ENCODE data around the gene TMEM201. TPM values are rescaled to one million over a fixed set of nuclear protein-coding genes. Genes with fewer than 3 reads are reported as not detected.
A peak's percentile ranks its signal among the peaks of the same experiment; 100 is the strongest.

The TMEM201 gene
- total and polyA plus RNA-seq, 2 of the 13 experiments (the other 11 are each of a cell fraction or from before 2014, with no cell fraction given): 1.5 to 8.2 TPM

DNA sequence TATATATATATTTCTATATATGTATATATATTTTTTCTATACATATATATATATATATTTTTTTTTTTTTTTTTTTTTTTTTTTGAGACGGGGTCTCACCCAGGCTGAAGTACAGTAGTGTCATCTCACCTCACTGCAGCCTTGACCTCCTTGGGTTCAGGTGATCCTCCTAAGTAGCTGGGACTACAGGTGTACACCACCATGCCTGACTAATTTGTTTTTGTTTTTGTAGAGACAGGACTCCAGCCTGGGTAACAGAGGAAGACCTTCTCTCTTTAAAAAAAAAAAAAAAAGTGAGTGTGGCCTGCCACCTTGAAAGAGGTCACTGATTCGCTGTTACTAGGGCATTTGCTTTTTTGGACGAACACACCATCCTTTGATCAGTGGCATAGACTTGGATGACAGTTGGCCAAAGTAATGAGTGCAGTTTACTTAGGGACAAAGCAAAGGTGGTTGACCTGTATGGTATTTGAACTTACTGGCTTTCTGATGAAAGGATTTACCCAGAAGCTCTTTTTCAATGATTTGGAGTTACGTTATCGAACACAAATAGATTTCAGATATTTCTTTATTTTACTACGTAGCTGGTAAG is 38.7 kb upstream of the TMEM201 start (continued):
- TF ChIP-seq, protein P1, sequence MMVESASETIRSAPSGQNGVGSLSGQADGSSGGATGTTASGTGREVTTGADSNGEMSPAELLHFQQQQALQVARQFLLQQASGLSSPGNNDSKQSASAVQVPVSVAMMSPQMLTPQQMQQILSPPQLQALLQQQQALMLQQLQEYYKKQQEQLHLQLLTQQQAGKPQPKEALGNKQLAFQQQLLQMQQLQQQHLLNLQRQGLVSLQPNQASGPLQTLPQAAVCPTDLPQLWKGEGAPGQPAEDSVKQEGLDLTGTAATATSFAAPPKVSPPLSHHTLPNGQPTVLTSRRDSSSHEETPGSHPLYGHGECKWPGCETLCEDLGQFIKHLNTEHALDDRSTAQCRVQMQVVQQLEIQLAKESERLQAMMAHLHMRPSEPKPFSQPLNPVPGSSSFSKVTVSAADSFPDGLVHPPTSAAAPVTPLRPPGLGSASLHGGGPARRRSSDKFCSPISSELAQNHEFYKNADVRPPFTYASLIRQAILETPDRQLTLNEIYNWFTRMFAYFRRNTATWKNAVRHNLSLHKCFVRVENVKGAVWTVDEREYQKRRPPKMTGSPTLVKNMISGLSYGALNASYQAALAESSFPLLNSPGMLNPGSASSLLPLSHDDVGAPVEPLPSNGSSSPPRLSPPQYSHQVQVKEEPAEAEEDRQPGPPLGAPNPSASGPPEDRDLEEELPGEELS (CRISPR knock-in tag; IDR thresholded peaks at IDR 0.05): peak; percentile 94
- TF ChIP-seq, protein P2, sequence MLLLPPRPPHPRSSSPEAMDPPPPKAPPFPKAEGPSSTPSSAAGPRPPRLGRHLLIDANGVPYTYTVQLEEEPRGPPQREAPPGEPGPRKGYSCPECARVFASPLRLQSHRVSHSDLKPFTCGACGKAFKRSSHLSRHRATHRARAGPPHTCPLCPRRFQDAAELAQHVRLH (CRISPR knock-in tag; IDR thresholded peaks at IDR 0.05; ENCODE audit: borderline replicate concordance, low read depth): 0 out of 2 replicates have a peak, but pooled peaks have one; percentile 43
- TF ChIP-seq IKZF1 (IDR thresholded peaks at IDR 0.05) (no peak), ZNF737 (CRISPR knock-in tag; IDR thresholded peaks at IDR 0.05; ENCODE audit: borderline replicate concordance) (no peak), ZNF790 (CRISPR knock-in tag; IDR thresholded peaks at IDR 0.05; ENCODE audit: borderline replicate concordance) (no peak), NKX3-1 (CRISPR knock-in tag; IDR thresholded peaks at IDR 0.05) (peak; percentile 75; the same call in 1 of the 2 replicates), ZNF34 (CRISPR knock-in tag; IDR thresholded peaks at IDR 0.05; ENCODE audit: borderline replicate concordance) (0 out of 2 replicates have a peak, but pooled peaks have one; percentile 37), ZSCAN29 (CRISPR knock-in tag; conservative IDR thresholded peaks at IDR 0.05) (0 out of 2 replicates have a peak, but pooled peaks have one; percentile 49), HDAC2 (CRISPR knock-in tag; IDR thresholded peaks at IDR 0.05) (peak; percentile 99), TCF12 (IDR thresholded peaks at IDR 0.05) (no peak), TCF12 (CRISPR knock-in tag; IDR thresholded peaks at IDR 0.05) (peak; percentile 78; the same call in 1 of the 2 replicates), EHMT2 (IDR thresholded peaks at IDR 0.05; ENCODE audit: borderline replicate concordance, low read depth, low read length) (peak; percentile 55; the same call in 1 of the 2 replicates), MBNL3 (CRISPR knock-in tag; conservative IDR thresholded peaks at IDR 0.05) (no peak), NR1H2 (CRISPR knock-in tag; IDR thresholded peaks at IDR 0.05; ENCODE audit: borderline replicate concordance, low read depth) (no peak), HMG20A (CRISPR knock-in tag; IDR thresholded peaks at IDR 0.05; ENCODE audit: borderline replicate concordance) (peak; percentile 98), ZNF615 (CRISPR knock-in tag; IDR thresholded peaks at IDR 0.05; ENCODE audit: borderline replicate concordance) (no peak), HOXA5 (CRISPR knock-in tag; IDR thresholded peaks at IDR 0.05) (0 out of 2 replicates have a peak, but pooled peaks have one; percentile 55), ZFP36L1 (CRISPR knock-in tag; IDR thresholded peaks at IDR 0.05) (no peak), RFXAP (CRISPR knock-in tag; IDR thresholded peaks at IDR 0.05; ENCODE audit: borderline replicate concordance) (peak; percentile 99), ELF3 (CRISPR knock-in tag; IDR thresholded peaks at IDR 0.05) (peak; percentile 86), ATF7 (IDR thresholded peaks at IDR 0.05) (no peak), ATF7 (CRISPR knock-in tag; IDR thresholded peaks at IDR 0.05) (peak; percentile 54; the same call in 1 of the 2 replicates), KLF13 (CRISPR knock-in tag; IDR thresholded peaks at IDR 0.05) (no peak), REPIN1 (CRISPR knock-in tag; IDR thresholded peaks at IDR 0.05; ENCODE audit: borderline replicate concordance, low read depth) (peak; percentile 88; the same call in 1 of the 2 replicates), RFX5 (IDR thresholded peaks at IDR 0.05; ENCODE audit: low read depth, low read length) (peak; percentile 77; the same call in 1 of the 2 replicates)
- TF ChIP-seq, protein P3, sequence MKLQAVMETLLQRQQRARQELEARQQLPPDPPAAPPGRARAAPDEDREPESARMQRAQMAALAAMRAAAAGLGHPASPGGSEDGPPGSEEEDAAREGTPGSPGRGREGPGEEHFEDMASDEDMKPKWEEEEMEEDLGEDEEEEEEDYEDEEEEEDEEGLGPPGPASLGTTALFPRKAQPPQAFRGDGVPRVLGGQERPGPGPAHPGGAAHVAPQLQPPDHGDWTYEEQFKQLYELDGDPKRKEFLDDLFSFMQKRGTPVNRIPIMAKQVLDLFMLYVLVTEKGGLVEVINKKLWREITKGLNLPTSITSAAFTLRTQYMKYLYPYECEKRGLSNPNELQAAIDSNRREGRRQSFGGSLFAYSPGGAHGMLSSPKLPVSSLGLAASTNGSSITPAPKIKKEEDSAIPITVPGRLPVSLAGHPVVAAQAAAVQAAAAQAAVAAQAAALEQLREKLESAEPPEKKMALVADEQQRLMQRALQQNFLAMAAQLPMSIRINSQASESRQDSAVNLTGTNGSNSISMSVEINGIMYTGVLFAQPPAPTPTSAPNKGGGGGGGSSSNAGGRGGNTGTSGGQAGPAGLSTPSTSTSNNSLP (IDR thresholded peaks at IDR 0.05; ENCODE audit: low read depth, low read length): peak; percentile 81
- TF ChIP-seq, protein P4, sequence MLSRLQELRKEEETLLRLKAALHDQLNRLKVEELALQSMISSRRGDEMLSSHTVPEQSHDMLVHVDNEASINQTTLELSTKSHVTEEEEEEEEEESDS (CRISPR knock-in tag; IDR thresholded peaks at IDR 0.05; ENCODE audit: borderline replicate concordance): 0 out of 2 replicates have a peak, but pooled peaks have one; percentile 34
- TF ChIP-seq, protein P5, sequence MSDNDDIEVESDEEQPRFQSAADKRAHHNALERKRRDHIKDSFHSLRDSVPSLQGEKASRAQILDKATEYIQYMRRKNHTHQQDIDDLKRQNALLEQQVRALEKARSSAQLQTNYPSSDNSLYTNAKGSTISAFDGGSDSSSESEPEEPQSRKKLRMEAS (IDR thresholded peaks at IDR 0.05): 0 out of 2 replicates have a peak, but pooled peaks have one; percentile 60
